ENCODE data around the gene ITK.

ITK gene

DNA sequence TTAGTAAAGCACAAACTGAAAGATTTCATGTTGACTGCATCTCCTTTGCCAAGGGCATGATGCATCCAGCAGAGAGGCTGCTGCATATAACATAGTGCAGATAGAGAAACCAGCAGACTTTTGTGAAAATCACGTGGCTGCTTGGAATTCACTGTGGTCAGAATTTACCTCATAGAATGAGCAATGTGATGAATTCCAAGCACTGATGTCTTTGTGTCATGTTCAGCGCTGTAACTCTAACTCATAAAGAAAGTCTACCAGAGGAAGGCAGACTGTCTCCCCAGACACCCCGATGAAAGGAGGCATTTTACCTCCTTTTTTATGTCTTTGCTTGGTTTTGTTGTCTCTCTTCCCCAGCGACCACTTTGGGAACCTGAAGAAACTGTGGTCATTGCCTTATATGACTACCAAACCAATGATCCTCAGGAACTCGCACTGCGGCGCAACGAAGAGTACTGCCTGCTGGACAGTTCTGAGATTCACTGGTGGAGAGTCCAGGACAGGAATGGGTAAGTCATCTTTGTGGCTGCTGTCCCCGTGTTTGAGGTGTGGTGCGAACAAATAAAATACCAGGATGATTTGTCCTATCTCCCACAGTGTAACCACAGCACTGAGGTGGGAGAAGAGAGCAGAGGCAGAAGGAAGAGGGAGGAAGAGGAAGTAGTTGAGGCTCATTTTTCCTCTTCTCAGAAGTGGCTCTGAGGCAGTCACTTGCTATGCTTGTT, 42.0 kb downstream of the ITK start:
- Histone ChIP-seq H2AFZ (ENCODE audit: low read depth, low read length, severe bottlenecking) (peak overlapping the region; percentile 15), H3K79me2 (ENCODE audit: insufficient read depth, low read length) (no peaks in the 10 kb centered on the region), H3K9me2 (replicated peaks; ENCODE audit: insufficient read depth, low read length) (no peaks in the 10 kb centered on the region), H3K36me3 (ENCODE audit: low read length) (no peaks in the 10 kb centered on the region), H3K4me2 (ENCODE audit: low read depth, low read length, poor library complexity, severe bottlenecking) (no peak overlapping the region), H4K20me1 (ENCODE audit: low read depth, low read length) (no peaks in the 10 kb centered on the region), H3F3A (ENCODE audit: insufficient read depth) (no peaks in the 10 kb centered on the region), H3K9me3 (ENCODE audit: insufficient read depth, low read length) (no peaks in the 10 kb centered on the region), H3K27ac (ENCODE audit: low read depth, low read length) (no peak overlapping the region), H3K27me3 (ENCODE audit: low read length) (no peaks in the 10 kb centered on the region), H3K4me3 (ENCODE audit: insufficient read depth, low read length, poor library complexity, severe bottlenecking) (no peak overlapping the region), H3K9ac (ENCODE audit: low read length) (no peak overlapping the region)
- TF ChIP-seq, protein P1, sequence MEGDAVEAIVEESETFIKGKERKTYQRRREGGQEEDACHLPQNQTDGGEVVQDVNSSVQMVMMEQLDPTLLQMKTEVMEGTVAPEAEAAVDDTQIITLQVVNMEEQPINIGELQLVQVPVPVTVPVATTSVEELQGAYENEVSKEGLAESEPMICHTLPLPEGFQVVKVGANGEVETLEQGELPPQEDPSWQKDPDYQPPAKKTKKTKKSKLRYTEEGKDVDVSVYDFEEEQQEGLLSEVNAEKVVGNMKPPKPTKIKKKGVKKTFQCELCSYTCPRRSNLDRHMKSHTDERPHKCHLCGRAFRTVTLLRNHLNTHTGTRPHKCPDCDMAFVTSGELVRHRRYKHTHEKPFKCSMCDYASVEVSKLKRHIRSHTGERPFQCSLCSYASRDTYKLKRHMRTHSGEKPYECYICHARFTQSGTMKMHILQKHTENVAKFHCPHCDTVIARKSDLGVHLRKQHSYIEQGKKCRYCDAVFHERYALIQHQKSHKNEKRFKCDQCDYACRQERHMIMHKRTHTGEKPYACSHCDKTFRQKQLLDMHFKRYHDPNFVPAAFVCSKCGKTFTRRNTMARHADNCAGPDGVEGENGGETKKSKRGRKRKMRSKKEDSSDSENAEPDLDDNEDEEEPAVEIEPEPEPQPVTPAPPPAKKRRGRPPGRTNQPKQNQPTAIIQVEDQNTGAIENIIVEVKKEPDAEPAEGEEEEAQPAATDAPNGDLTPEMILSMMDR (IDR thresholded peaks at IDR 0.05; ENCODE audit: insufficient read depth, low read length, poor library complexity, severe bottlenecking) = no peak
- no peak for TF ChIP-seq EZH2phosphoT487 (conservative IDR thresholded peaks at IDR 0.05; ENCODE audit: low read length)

DNA sequence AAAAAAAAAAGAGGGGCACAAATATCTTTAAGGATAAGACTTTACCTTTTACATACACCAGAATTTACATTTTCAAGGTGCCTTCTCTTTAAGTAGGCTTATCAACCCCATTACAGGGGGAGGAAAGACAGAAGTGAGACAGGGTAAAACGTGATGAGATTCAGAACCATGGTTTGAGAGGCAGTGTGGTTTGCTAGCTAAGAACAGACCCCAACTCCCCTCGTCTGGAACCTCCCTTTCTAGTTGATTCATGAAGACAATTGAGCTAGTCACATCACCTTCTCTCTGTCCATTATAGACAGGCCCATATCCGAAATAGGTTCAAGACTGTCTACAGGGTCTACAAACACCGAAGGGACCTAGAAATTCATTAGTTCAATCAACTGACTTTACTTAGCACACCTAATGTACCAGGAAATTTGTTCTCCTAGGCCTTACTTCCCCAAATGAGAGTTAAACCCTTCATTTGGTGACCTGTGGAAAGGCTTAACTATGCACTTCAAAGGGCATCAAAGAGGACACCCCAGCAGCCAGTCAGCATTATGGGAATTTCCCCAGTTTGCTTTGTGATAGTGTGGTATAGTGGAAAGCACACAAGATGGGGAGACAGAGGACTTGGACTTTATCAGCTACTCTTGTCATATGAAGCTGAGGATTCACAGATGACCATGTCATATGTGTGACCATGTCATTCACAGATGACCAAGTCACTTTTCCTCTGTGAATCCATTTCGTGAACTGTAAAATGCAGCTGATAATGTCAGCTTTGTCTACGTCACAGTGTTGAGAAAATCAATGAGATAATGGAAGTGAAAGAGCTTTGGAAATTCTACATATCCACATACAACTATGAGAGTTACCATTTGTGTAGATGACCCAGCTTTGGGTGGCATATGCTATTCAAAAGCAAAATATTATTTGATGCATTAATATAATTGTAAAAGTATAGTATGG, 45.1 kb downstream of the ITK start:
- no peak overlapping the region for H3K4me3 ChIP-seq (ENCODE audit: insufficient read depth, low read length, poor library complexity, severe bottlenecking)
- TF ChIP-seq EZH2phosphoT487 (conservative IDR thresholded peaks at IDR 0.05; ENCODE audit: low read length) = no peak
- TF ChIP-seq, protein P1 (IDR thresholded peaks at IDR 0.05; ENCODE audit: insufficient read depth, low read length, poor library complexity, severe bottlenecking) = no peak
- no peaks in the 10 kb centered on the region for H3K36me3 ChIP-seq (ENCODE audit: low read length)
- no peaks in the 10 kb centered on the region for H3F3A ChIP-seq (ENCODE audit: insufficient read depth)
- no peaks in the 10 kb centered on the region for H4K20me1 ChIP-seq (ENCODE audit: low read depth, low read length)
- H3K27me3 ChIP-seq (ENCODE audit: low read length) = no peaks in the 10 kb centered on the region
- H3K9ac ChIP-seq (ENCODE audit: low read length) = no peak overlapping the region
- no peak overlapping the region for H3K4me2 ChIP-seq (ENCODE audit: low read depth, low read length, poor library complexity, severe bottlenecking)
- H2AFZ ChIP-seq (ENCODE audit: low read depth, low read length, severe bottlenecking) = no peak overlapping the region
- H3K9me3 ChIP-seq (ENCODE audit: insufficient read depth, low read length) = no peaks in the 10 kb centered on the region
- H3K9me2 ChIP-seq (replicated peaks; ENCODE audit: insufficient read depth, low read length) = no peaks in the 10 kb centered on the region
- H3K79me2 ChIP-seq (ENCODE audit: insufficient read depth, low read length) = no peaks in the 10 kb centered on the region
- no peak overlapping the region for H3K27ac ChIP-seq (ENCODE audit: low read depth, low read length)

DNA sequence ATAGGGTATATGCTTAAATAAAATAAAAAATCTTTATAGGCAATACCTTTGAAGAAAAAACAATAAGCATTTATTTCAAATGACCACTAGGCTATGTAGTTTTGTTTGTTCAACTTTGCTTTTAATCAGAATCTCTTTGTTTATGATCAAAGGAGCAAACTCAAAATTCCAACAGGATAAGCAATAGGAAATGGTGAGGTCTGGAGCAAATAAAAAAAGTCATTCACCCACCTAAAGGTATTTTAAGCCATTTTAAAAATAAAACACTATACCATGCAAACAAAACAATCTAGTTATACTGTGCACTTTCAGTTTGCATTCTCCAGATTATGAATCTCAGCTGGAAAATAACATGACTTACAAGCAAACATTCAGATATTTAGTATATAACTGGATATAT, 50.0 kb downstream of the ITK start:
- Histone ChIP-seq H4K20me1 (ENCODE audit: low read depth, low read length) (no peaks in the 10 kb centered on the region), H3K36me3 (ENCODE audit: low read length) (no peaks in the 10 kb centered on the region), H2AFZ (ENCODE audit: low read depth, low read length, severe bottlenecking) (no peak overlapping the region), H3K4me2 (ENCODE audit: low read depth, low read length, poor library complexity, severe bottlenecking) (no peak overlapping the region), H3F3A (ENCODE audit: insufficient read depth) (no peaks in the 10 kb centered on the region), H3K9me3 (ENCODE audit: insufficient read depth, low read length) (no peaks in the 10 kb centered on the region), H3K9me2 (replicated peaks; ENCODE audit: insufficient read depth, low read length) (no peaks in the 10 kb centered on the region), H3K4me3 (ENCODE audit: insufficient read depth, low read length, poor library complexity, severe bottlenecking) (no peak overlapping the region), H3K79me2 (ENCODE audit: insufficient read depth, low read length) (no peaks in the 10 kb centered on the region), H3K27me3 (ENCODE audit: low read length) (no peaks in the 10 kb centered on the region), H3K9ac (ENCODE audit: low read length) (no peak overlapping the region), H3K27ac (ENCODE audit: low read depth, low read length) (no peak overlapping the region)
- TF ChIP-seq, protein P1 (IDR thresholded peaks at IDR 0.05; ENCODE audit: insufficient read depth, low read length, poor library complexity, severe bottlenecking) = no peak
- no peak for TF ChIP-seq EZH2phosphoT487 (conservative IDR thresholded peaks at IDR 0.05; ENCODE audit: low read length)

Data from SU-DHL-6 (cell line).